ENCODE results near the gene TRAF3IP1.

- TF ChIP-seq EP300 (IDR thresholded peaks at IDR 0.05; ENCODE audit: low read depth) (no peak), POLR2AphosphoS5 (IDR thresholded peaks at IDR 0.05) (no peak)
These were observed 30.7 kb upstream of the TRAF3IP1 start for GRCh38 chr2:238289574-238289973.
